ENCODE results near the gene NUDT21.
A peak's percentile ranks its signal among the peaks of the same experiment; 100 is the strongest.
"Not testable (repeated sequence)": the region's sequence is repeated elsewhere in the genome, so short reads cannot be mapped to it uniquely, and the experiment has no call there.

The NUDT21 gene

GRCh38 chr16:56414366-56414765, 36.8 kb downstream of the NUDT21 start:
- DNase-seq = no peak

GRCh38 chr16:56413381-56413780, 37.8 kb downstream of the NUDT21 start:
- DNase-seq = no peak

- no peak for DNase-seq
Measured at GRCh38 chr16:56411624-56412023, 39.5 kb downstream of the NUDT21 start.

DNA sequence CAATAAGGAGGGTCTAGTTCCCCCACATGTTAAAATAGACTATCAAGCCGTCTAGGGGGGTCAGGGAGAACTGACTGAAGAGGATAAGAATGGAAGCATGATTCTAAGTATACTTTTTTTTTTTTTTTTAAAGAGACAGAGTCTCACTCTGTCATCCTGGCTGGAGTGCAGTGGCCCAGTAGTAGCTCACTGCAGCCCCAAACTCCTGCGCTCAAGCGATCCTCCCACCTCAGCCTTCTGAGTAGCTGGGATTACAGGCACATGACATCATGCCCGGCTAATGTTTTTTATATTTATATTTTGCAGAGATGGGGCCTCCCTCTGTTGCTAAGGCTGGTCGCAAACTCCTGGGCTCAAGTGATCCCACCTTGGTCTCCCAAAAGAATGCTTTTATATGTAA, 40.0 kb downstream of the NUDT21 start:
- no peak for DNase-seq

- no peak for DNase-seq
Measured at GRCh38 chr16:56409195-56409594, 41.9 kb downstream of the NUDT21 start.

DNA sequence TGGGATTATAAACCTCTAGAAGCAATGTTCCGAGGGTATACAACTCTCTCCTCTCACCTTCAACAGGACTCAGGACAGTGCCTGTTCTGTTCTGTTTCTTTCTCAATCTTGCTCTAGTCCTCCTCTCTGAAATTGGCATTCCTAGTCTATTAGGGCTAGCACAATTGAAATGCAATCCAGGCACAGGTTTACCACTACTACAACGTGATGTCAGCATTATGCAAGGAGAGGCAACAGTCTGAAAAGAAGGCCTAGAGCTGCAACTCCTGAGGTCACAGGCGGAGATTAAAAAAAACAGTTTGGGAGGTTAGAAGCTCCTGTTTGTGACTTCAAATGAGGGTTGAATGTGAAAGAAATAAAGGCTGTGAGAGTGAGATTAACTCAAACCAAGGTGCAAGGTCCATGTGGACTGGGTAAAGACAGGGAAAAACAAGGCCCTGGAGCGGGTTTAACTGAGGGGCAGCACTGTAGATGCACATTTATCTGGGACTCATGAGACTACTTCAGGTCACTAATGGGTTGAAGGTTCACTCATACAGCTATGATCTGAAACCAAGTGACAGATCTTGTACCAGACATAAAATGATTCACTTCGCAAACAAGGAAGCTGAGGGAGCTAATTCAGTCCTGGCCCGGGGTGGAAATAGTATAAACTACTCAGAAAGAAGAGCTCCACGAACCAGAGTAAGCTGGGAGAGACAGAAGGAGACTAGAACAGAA, 42.6 kb downstream of the NUDT21 start:
- DNase-seq = no peak

DNA sequence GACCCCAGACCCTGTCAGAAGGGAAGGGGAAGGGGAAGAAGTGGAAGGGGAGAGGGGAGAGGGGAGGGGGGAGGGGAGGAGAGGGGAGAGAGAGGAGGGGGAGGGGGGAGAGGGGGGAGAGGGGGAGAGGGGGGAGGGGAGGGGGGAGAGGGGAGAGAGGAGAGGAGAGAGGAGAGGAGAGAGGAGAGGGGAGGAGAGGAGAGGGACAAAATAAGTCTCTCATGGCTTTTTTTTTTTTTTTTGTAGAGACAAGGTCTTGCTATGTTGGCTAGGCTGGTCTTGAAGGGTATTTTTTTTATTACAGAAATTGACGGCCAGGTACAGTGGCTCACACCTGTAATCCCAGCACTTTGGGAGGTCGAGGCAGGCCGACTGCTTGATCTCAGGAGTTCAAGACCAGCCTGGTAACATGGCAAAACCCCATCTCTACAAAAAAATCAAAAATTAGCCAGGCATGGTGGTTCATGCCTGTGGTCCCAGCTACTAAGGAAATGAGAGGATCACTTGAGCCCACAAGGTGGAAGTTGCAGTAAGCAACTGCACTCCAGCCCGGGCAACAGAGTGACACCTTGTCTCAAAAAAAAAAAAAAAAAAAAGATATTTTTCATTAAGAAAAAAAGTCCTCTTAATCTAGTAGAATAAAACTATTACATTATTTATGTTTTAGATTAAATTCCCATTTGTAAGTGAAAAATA, 45.0 kb downstream of the NUDT21 start:
- no peak for DNase-seq

GRCh38 chr16:56401482-56401881, 49.6 kb downstream of the NUDT21 start:
- DNase-seq = peak in 1 of 2 experiments; percentile 2

DNA sequence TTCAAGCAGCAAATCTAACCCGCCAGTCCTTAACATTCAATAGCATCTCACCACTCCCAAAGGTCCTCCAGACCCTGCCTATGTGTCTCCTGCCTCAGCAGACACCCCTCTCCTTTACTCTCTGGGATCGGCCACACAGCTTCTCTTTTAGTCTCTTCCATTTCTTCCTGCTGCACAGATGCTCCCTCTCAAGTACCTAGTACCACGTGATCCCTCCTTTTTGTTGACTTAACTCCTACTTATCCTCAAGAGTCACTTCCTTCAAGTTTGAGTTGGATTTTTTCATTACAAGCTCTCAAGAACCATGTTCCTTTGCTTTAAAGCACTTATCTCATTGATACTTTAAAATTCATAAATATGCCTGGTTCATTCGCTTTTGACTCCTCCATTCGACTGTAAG, 50.7 kb downstream of the NUDT21 start:
- peak; percentile 5 to 40 for DNase-seq

- no peak for DNase-seq
Measured at GRCh38 chr16:56399486-56399885, 51.6 kb downstream of the NUDT21 start.

GRCh38 chr16:56399047-56399446, 52.1 kb downstream of the NUDT21 start:
- no peak for DNase-seq

DNA sequence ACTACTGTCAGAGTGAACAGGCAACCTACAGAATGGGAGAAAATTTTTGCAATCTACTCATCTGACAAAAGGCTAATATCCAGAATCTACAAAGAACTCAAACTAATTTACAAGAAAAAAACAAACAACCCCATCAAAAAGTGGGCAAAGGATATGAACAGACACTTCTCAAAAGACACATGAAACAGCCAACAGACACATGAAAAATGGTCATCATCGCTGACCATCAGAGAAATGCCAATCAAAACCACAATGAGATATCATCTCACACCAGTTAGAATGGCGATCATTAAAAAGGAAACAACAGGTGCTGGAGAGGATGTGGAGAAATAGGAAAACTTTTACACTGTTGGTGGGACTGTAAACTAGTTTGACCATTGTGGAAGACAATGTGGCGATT, 54.4 kb downstream of the NUDT21 start:
- not testable (repeated sequence) for DNase-seq

DNA sequence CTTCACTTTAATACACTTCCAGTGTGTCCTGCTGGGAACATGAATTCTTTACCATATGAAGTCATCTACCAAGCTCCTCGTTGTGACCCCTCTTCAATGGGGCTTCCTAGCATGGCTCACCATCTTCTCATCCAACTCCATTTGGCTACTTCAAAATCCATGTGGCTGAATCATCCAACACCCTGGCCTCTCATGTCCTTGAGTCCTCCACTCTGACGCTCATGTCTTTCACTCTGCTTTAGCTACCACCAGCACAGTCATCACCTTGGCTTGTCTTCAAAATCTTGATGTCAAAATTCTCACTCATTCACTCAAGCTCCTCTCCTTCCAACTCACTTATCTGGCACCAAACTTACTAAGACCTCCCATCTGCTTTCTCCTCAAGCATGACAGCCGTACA, 61.6 kb downstream of the NUDT21 start:
- DNase-seq = no peak

GRCh38 chr16:56388209-56388608, 62.9 kb downstream of the NUDT21 start:
- no peak for DNase-seq

GRCh38 chr16:56387396-56387795, 63.7 kb downstream of the NUDT21 start:
- DNase-seq = no peak

- DNase-seq = no peak
Measured at GRCh38 chr16:56384074-56384721, 66.9 kb downstream of the NUDT21 start.

DNA sequence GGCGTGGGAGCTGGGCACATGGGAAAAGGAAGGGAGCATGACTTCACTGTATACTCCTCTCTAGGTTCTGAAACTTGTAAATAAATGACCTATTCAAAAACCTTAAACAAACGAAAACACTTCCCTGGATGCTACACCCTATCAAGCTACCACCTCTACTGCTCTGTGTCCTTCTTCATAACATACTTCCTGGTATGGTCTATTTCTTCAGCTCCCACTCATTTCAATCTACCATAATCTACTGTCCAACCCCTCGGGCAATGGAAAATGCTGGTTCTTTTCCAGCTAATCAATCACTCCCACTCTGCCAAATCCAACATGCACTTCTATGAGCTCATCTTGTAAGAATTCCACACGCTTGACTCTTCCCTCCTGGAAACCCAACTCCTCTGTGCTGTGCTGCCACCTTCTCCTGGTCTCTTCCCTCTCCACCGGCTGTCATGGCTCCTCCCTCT, 68.2 kb downstream of the NUDT21 start:
- DNase-seq = no peak

DNA sequence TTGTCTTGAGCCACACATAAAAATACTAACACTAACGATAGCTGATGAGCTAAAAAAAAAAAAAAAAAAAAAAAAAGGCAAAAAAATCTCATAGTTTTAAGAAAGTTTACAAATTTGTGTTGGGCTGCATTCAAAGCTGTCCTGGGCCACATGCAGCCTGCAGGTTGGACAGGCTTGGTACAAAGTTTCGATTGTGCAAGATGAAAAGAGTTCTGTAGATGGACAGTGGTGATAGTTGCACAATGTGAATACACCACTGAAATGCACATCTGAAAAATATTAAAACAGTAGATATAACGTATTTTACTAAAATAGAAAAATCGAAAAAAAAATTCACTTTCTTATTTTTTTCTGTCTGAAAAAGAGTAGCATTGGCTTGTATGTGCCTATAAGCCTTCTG, 68.7 kb downstream of the NUDT21 start:
- no peak for DNase-seq

GRCh38 chr16:56380778-56381485, 70.2 kb downstream of the NUDT21 start:
- DNase-seq = not testable (repeated sequence)

All from NCI-H187 (cell line).